ENCODE measurements around the gene ZNF26.
"Not testable (repeated sequence)": the region's sequence is repeated elsewhere in the genome, so short reads cannot be mapped to it uniquely, and the experiment has no call there.

Gene ZNF26

GRCh38 chr12:132986001-132986884 lies at the start of gene ZNF26:
ZNF26 (plus strand) TSS chr12:132986367; CDS start chr12:132986841, 474 bp downstream.
- peak; percentile 90 for DNase-seq

GRCh38 chr12:132936921-132937320 lies 49.2 kb upstream of the ZNF26 start:
- not testable (repeated sequence) for DNase-seq

GRCh38 chr12:132937476-132937875 lies 48.7 kb upstream of the ZNF26 start:
- DNase-seq: no peak

GRCh38 chr12:132938807-132939206 lies 47.4 kb upstream of the ZNF26 start:
- not testable (repeated sequence) for DNase-seq

- no peak for DNase-seq
Measured at GRCh38 chr12:132940071-132940719, 46.0 kb upstream of the ZNF26 start.

- DNase-seq: no peak
Measured at GRCh38 chr12:132941336-132941954, 44.7 kb upstream of the ZNF26 start.

- no peak for DNase-seq
Measured at GRCh38 chr12:132942611-132943010, 43.6 kb upstream of the ZNF26 start.

- no peak for DNase-seq
Measured at GRCh38 chr12:132945806-132946205, 40.4 kb upstream of the ZNF26 start.

- no peak for DNase-seq
Measured at GRCh38 chr12:132946246-132946820, 39.8 kb upstream of the ZNF26 start.

- no peak for DNase-seq
Measured at GRCh38 chr12:132948146-132949066, 37.8 kb upstream of the ZNF26 start.

GRCh38 chr12:132949936-132950837 lies 36.0 kb upstream of the ZNF26 start:
- DNase-seq: no peak

- DNase-seq: no peak
Measured at GRCh38 chr12:132950844-132951535, 35.2 kb upstream of the ZNF26 start.

- no peak for DNase-seq
Measured at GRCh38 chr12:132951649-132952048, 34.5 kb upstream of the ZNF26 start.

GRCh38 chr12:132952371-132953162 lies 33.6 kb upstream of the ZNF26 start:
- DNase-seq: no peak

GRCh38 chr12:132953163-132953425 lies 33.1 kb upstream of the ZNF26 start:
- DNase-seq: no peak

GRCh38 chr12:132953771-132954170 lies 32.4 kb upstream of the ZNF26 start:
- no peak for DNase-seq

- no peak for DNase-seq
Measured at GRCh38 chr12:132954471-132955048, 31.6 kb upstream of the ZNF26 start.

- DNase-seq: no peak
Measured at GRCh38 chr12:132955094-132956010, 30.8 kb upstream of the ZNF26 start.

Measured in CD4-positive, alpha-beta T cell treated with Interleukin-6 for 4 hours (primary cell).